Glutamatergic neuron (in vitro differentiated cells): ENCODE measurements around the gene PPP4R3A. TPM values are rescaled to one million over a fixed set of nuclear protein-coding genes. Genes with fewer than 3 reads are reported as not detected.
A peak's percentile ranks its signal among the peaks of the same experiment; 100 is the strongest.
"Not testable (repeated sequence)": the region's sequence is repeated elsewhere in the genome, so short reads cannot be mapped to it uniquely, and the experiment has no call there.

Source experiments
- DNase-seq: peaks from one replicate; pipeline ENCODE4 v3.0.0; 2022
- H3K27ac Mint-ChIP-seq: one replicate; pipeline ENCODE4 v1.8.0; 2020; ENCODE audit warnings: mild to moderate bottlenecking, mixed read lengths, inconsistent platforms; ENCODE audit not compliant: unreplicated experiment
- H3K27me3 Mint-ChIP-seq: one replicate; pipeline ENCODE4 v1.8.0; 2020; ENCODE audit warnings: mild to moderate bottlenecking, moderate library complexity, mixed read lengths, inconsistent platforms; ENCODE audit not compliant: unreplicated experiment
- H3K36me3 Mint-ChIP-seq: one replicate; pipeline ENCODE4 v1.8.0; 2020; ENCODE audit warnings: mild to moderate bottlenecking, mixed read lengths, inconsistent platforms; ENCODE audit not compliant: unreplicated experiment
- H3K4me1 Mint-ChIP-seq: one replicate; pipeline ENCODE4 v1.8.0; 2020; ENCODE audit warnings: mild to moderate bottlenecking, low read depth, mixed read lengths, inconsistent platforms; ENCODE audit not compliant: unreplicated experiment
- H3K4me3 Mint-ChIP-seq: one replicate; pipeline ENCODE4 v1.8.0; 2020; ENCODE audit warnings: mild to moderate bottlenecking, mixed read lengths, inconsistent platforms; ENCODE audit not compliant: unreplicated experiment
- H3K9me3 Mint-ChIP-seq: one replicate; pipeline ENCODE4 v1.8.0; 2020; ENCODE audit warnings: mild to moderate bottlenecking, moderate library complexity, mixed read lengths, inconsistent platforms; ENCODE audit not compliant: unreplicated experiment
- total RNA-seq: library from RNA; stranded (reverse); fragmentation: NEBNext Ultra II Directional; extraction: Animal tissue kit (Norgen Biotek cat#: 25700); gene quantifications from one replicate; pipeline ENCODE4 v1.2.1, GENCODE V29; 2021; ENCODE audit not compliant: unreplicated experiment
- TF ChIP-seq, protein P1 (sequence below): fragments of 200-600 bp; sonication (generic); IDR thresholded peaks from one replicate; pipeline ENCODE4 v1.5.0; 2021; ENCODE audit not compliant: partially characterized antibody, unreplicated experiment

PPP4R3A gene
- total RNA-seq, 1 donor from 2014 or later, result 99.4 TPM

DNA sequence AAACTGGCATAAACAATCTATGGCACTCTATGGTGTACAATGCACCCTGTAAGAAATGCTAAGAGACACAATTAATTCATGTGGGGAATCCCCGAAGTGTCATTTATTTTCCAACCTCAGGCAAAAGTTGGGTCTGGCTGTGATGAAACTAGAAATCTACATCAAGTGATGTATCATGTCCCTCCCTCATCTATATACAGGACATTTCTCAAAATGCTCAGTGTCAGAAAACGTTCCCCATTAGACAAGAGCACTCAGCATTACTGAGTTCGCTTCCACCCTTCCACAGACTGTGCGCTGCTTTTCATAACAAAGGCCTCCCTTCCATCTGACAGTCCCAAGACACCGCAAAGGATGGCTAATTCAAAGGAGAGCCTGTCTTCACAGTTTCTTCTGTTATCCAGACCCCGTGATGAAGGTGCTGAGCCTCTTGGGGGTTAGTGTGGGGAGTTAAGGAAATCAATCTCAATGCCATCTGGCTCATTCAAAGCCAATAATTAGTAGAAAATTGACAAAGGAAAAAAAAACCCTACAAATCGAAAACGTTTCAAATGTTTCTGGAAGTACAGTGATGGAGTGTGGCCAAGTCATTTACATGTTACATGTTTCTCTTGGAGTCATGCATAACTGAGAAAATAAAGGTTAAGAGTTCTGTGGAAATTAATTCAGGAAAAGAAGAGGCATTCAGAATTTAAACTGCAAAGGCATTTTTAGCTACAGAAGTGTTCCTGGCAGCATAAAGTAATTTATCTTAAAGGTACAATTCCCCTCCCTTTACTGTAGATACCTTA is 100.0 kb downstream of the PPP4R3A start:
- peaks cover 7% of the 10 kb centered on the region for H3K9me3 Mint-ChIP-seq
- TF ChIP-seq, protein P1, sequence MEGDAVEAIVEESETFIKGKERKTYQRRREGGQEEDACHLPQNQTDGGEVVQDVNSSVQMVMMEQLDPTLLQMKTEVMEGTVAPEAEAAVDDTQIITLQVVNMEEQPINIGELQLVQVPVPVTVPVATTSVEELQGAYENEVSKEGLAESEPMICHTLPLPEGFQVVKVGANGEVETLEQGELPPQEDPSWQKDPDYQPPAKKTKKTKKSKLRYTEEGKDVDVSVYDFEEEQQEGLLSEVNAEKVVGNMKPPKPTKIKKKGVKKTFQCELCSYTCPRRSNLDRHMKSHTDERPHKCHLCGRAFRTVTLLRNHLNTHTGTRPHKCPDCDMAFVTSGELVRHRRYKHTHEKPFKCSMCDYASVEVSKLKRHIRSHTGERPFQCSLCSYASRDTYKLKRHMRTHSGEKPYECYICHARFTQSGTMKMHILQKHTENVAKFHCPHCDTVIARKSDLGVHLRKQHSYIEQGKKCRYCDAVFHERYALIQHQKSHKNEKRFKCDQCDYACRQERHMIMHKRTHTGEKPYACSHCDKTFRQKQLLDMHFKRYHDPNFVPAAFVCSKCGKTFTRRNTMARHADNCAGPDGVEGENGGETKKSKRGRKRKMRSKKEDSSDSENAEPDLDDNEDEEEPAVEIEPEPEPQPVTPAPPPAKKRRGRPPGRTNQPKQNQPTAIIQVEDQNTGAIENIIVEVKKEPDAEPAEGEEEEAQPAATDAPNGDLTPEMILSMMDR, result no peak
- H3K36me3 Mint-ChIP-seq, result peaks cover 8% of the 10 kb centered on the region
- peak overlapping the region; percentile 89 for H3K27ac Mint-ChIP-seq
- peaks cover 58% of the 10 kb centered on the region for H3K4me1 Mint-ChIP-seq
- peak overlapping the region; percentile 51 for H3K4me3 Mint-ChIP-seq
- peaks cover 6% of the 10 kb centered on the region for H3K27me3 Mint-ChIP-seq
- no peak for DNase-seq

DNA sequence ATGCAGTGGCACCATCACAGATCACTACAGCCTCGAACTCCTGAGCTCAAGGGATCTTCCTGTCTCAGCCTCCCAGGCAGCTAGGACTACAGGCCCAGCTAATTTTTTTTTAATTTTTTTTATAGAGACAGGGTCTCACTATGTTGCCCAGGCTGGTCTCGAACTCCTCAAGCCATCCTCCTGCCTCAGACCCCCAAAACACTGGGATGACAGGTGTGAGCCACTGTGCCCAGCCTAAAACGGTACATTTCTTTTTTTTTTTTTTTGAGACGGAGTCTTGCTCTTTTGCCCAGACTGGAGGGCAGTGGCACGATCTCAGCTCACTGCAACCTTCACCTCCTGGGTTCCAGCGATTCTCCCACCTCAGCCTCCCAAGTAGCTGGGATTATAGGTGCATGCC is 100.9 kb downstream of the PPP4R3A start:
- H3K4me1 Mint-ChIP-seq, result peaks cover 54% of the 10 kb centered on the region
- not testable (repeated sequence) for H3K27me3 Mint-ChIP-seq, H3K36me3 Mint-ChIP-seq, H3K4me3 Mint-ChIP-seq, H3K9me3 Mint-ChIP-seq, H3K27ac Mint-ChIP-seq, DNase-seq

Other genes starting within 250 kb of the PPP4R3A start
- gene CCDC88C, start 92.5 kb downstream of the PPP4R3A start, total RNA-seq, result 68.0 TPM
- not detected for gene CATSPERB, start 221.8 kb upstream of the PPP4R3A start, total RNA-seq